ENCODE measurements around the gene PLSCR2.

- TF ChIP-seq, protein P1, sequence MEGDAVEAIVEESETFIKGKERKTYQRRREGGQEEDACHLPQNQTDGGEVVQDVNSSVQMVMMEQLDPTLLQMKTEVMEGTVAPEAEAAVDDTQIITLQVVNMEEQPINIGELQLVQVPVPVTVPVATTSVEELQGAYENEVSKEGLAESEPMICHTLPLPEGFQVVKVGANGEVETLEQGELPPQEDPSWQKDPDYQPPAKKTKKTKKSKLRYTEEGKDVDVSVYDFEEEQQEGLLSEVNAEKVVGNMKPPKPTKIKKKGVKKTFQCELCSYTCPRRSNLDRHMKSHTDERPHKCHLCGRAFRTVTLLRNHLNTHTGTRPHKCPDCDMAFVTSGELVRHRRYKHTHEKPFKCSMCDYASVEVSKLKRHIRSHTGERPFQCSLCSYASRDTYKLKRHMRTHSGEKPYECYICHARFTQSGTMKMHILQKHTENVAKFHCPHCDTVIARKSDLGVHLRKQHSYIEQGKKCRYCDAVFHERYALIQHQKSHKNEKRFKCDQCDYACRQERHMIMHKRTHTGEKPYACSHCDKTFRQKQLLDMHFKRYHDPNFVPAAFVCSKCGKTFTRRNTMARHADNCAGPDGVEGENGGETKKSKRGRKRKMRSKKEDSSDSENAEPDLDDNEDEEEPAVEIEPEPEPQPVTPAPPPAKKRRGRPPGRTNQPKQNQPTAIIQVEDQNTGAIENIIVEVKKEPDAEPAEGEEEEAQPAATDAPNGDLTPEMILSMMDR (conservative IDR thresholded peaks at IDR 0.05; ENCODE audit: low read length) = no peak
- no peak for TF ChIP-seq EZH2phosphoT487 (IDR thresholded peaks at IDR 0.05; ENCODE audit: borderline replicate concordance)
These were observed 74.2 kb downstream of the PLSCR2 start for GRCh38 chr3:146395164-146395563.
